NCI-H2107 (cell line): ENCODE measurements around the gene CXCL13.
A peak's percentile ranks its signal among the peaks of the same experiment; 100 is the strongest.
"Not testable (repeated sequence)": the region's sequence is repeated elsewhere in the genome, so short reads cannot be mapped to it uniquely, and the experiment has no call there.

Source experiments
- DNase-seq: peaks from one replicate; lab custom pipeline; 2025; lab: John Stamatoyannopoulos, UW

Gene CXCL13

GRCh38 chr4:77601614-77602187, 3.9 kb upstream of the CXCL13 start:
- DNase-seq: no peak

GRCh38 chr4:77613267-77613666, 7.6 kb downstream of the CXCL13 start:
- DNase-seq: no peak

- DNase-seq: no peak
These were observed 9.5 kb downstream of the CXCL13 start for GRCh38 chr4:77615153-77615552.

- no peak for DNase-seq
These were observed 11.6 kb downstream of the CXCL13 start for GRCh38 chr4:77617203-77617602.

- DNase-seq: peak; percentile 41
These were observed 13.0 kb downstream of the CXCL13 start for GRCh38 chr4:77618383-77619241.

- no peak for DNase-seq
These were observed 13.8 kb downstream of the CXCL13 start for GRCh38 chr4:77619408-77619807.

GRCh38 chr4:77621254-77621653, 15.6 kb downstream of the CXCL13 start:
- DNase-seq: no peak

- no peak for DNase-seq
These were observed 17.5 kb downstream of the CXCL13 start for GRCh38 chr4:77623091-77623490.

GRCh38 chr4:77624213-77624612, 18.6 kb downstream of the CXCL13 start:
- DNase-seq: no peak

- no peak for DNase-seq
These were observed 19.9 kb downstream of the CXCL13 start for GRCh38 chr4:77625485-77625884.

GRCh38 chr4:77629885-77630284, 24.3 kb downstream of the CXCL13 start:
- no peak for DNase-seq

- no peak for DNase-seq
These were observed 25.7 kb downstream of the CXCL13 start for GRCh38 chr4:77631276-77631675.

GRCh38 chr4:77634132-77634785, 28.6 kb downstream of the CXCL13 start:
- no peak for DNase-seq

GRCh38 chr4:77635246-77635645, 29.6 kb downstream of the CXCL13 start:
- DNase-seq: no peak

GRCh38 chr4:77635876-77636275, 30.3 kb downstream of the CXCL13 start:
- DNase-seq: no peak

GRCh38 chr4:77636902-77637301, 31.3 kb downstream of the CXCL13 start:
- no peak for DNase-seq

- not testable (repeated sequence) for DNase-seq
These were observed 38.4 kb downstream of the CXCL13 start for GRCh38 chr4:77644069-77644468.

- no peak for DNase-seq
These were observed 45.2 kb downstream of the CXCL13 start for GRCh38 chr4:77650787-77651186.

- DNase-seq: no peak
These were observed 46.2 kb downstream of the CXCL13 start for GRCh38 chr4:77651820-77652219.

GRCh38 chr4:77652237-77652897, 46.7 kb downstream of the CXCL13 start:
- DNase-seq: no peak

GRCh38 chr4:77653162-77653758, 47.6 kb downstream of the CXCL13 start:
- no peak for DNase-seq

GRCh38 chr4:77660318-77660717, 54.7 kb downstream of the CXCL13 start:
- not testable (repeated sequence) for DNase-seq
